ENCODE measurements around the gene SCG3. TPM values are rescaled to one million over a fixed set of nuclear protein-coding genes. Genes with fewer than 3 reads are reported as not detected.

Gene SCG3
- total RNA-seq: not detected in 2 replicates

GRCh38 chr15:51681303-51681963 is at the start of gene SCG3:
SCG3 (plus strand) TSS chr15:51681503; CDS start chr15:51681756, 253 bp downstream.

GRCh38 chr15:51737522-51738305 is 56.4 kb downstream of the SCG3 start, which contains the start of gene LYSMD2:
LYSMD2 (minus strand) TSS chr15:51737655; CDS start chr15:51737622, 33 bp downstream.

GRCh38 chr15:51750792-51751696 is 69.7 kb downstream of the SCG3 start, which contains the start of gene TMOD2:
TMOD2 (plus strand) TSS chr15:51751597; CDS start chr15:51766442, 14,845 bp downstream.

Other genes with a start within 250 kb of the SCG3 start
- 8.2 and 9.8 TPM in 2 replicates for gene DMXL2, start 58.7 kb upstream of the SCG3 start, total RNA-seq
- 4.8 and 5.4 TPM in 2 replicates for gene LYSMD2, start 56.2 kb downstream of the SCG3 start, total RNA-seq
- 3.4 and 3.5 TPM in 2 replicates for gene TMOD2, start 70.1 kb downstream of the SCG3 start, total RNA-seq
- 19.9 and 23.7 TPM in 2 replicates for gene TMOD3, start 148.2 kb downstream of the SCG3 start, total RNA-seq